ENCODE results near the gene SMARCB1. TPM values are rescaled to one million over a fixed set of nuclear protein-coding genes. Genes with fewer than 3 reads are reported as not detected.

Gene SMARCB1
- total and polyA plus RNA-seq, 4 donors, result 39.2 to 69.6 (median 47.8) TPM

DNA sequence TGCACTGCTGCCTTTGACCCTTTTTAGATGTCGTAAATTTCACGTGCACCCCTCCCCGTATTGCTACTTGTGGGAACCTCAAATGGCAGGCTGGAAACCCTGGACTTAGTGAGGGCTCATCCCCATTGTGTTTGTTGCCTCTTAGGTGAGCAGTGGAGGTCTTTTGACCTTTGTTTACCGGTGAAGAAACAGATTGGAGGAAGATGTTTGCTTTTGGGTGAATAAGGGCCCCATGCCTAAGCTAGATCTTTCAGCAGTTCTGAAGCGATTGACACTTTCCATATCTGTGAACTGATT lies 782 bp downstream of the SMARCB1 start:
- WGBS, 2 donors, result 3 to 6% methylated on average over 5 of the region's 5 CpGs
- ATAC-seq (ENCODE audit: insufficient read depth, low FRiP score), result no peak
- Histone ChIP-seq H3K9ac (ENCODE audit: insufficient read depth in 1 of 2, low read length in 2 of 2) (peak overlapping the region; percentile 80 to 90), H3K27me3 (ENCODE audit: control insufficient read depth in 3 of 3, insufficient read depth in 3 of 3, low read length in 2 of 3) (no peaks in the 10 kb centered on the region), H3K9me3 (ENCODE audit: control insufficient read depth in 4 of 4, insufficient read depth in 3 of 4, low read length in 3 of 4) (no peaks in the 10 kb centered on the region), H3K36me3 (ENCODE audit: control insufficient read depth in 4 of 4, insufficient read depth in 4 of 4, low read length in 4 of 4) (peaks cover 0 to 16% (median 12%) of the 10 kb centered on the region in 4 donors), H3K4me3 (peak overlapping the region; percentile 94), H3K27ac (ENCODE audit: low read depth in 1 of 2, low read length in 1 of 2) (peak overlapping the region; percentile 74 to 100), H3K4me1 (ENCODE audit: control insufficient read depth in 5 of 5, insufficient read depth in 5 of 5, low read length in 5 of 5) (peaks cover 0 to 38% (median 9%) of the 10 kb centered on the region in 5 donors)
- DNase-seq, result no peak
- TF ChIP-seq CTCF (IDR thresholded peaks at IDR 0.05; ENCODE audit: control extremely low read depth, extremely low read depth), result no peak

DNA sequence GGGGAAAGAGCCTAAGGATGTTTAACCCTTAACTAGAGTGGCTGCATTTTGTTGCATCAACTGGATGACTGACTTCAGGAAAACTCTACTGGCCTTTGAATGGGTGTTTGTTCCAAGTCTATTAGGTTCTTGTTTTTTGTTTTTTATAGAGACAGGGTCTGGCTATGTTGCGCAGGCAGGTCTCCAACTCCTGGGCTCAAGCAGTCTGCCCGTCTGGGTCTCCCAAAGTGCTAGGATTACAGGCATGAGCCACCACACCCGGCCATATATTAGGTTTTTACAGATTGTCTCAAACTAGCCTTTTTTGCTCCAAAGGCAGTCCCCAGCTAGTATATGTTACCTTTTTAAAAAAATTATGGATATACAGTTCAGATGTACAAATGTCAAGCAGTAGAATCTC lies 1.1 kb downstream of the SMARCB1 start:
- no peaks in the 10 kb centered on the region for H3K27me3 ChIP-seq (ENCODE audit: control insufficient read depth in 3 of 3, insufficient read depth in 3 of 3, low read length in 2 of 3)
- peaks cover 2 to 16% (median 14%) of the 10 kb centered on the region in 4 donors for H3K36me3 ChIP-seq (ENCODE audit: control insufficient read depth in 4 of 4, insufficient read depth in 4 of 4, low read length in 4 of 4)
- H3K9me3 ChIP-seq (ENCODE audit: control insufficient read depth in 4 of 4, insufficient read depth in 3 of 4, low read length in 3 of 4), result no peaks in the 10 kb centered on the region
- H3K27ac ChIP-seq (ENCODE audit: low read depth in 1 of 2, low read length in 1 of 2), result peak overlapping the region in 1 of 2 donors; percentile 100
- ATAC-seq (ENCODE audit: insufficient read depth, low FRiP score) (no peak), DNase-seq (no peak)
- H3K9ac ChIP-seq (ENCODE audit: insufficient read depth in 1 of 2, low read length in 2 of 2), result peak overlapping the region; percentile 80 to 90
- TF ChIP-seq CTCF (IDR thresholded peaks at IDR 0.05; ENCODE audit: control extremely low read depth, extremely low read depth), result no peak
- H3K4me3 ChIP-seq, result peak overlapping the region; percentile 94
- WGBS, 2 donors, result 63 to 82% methylated on average over 3 of the region's 3 CpGs
- peaks cover 0 to 38% (median 9%) of the 10 kb centered on the region in 5 donors for H3K4me1 ChIP-seq (ENCODE audit: control insufficient read depth in 5 of 5, insufficient read depth in 5 of 5, low read length in 5 of 5)

GRCh38 chr22:23789121-23789520 lies 2.4 kb downstream of the SMARCB1 start:
- DNase-seq, result no peak
- Histone ChIP-seq H3K4me3 (no peak overlapping the region), H3K27ac (ENCODE audit: low read depth in 1 of 2, low read length in 1 of 2) (no peak overlapping the region), H3K36me3 (ENCODE audit: control insufficient read depth in 4 of 4, insufficient read depth in 4 of 4, low read length in 4 of 4) (peaks cover 10 to 26% (median 20%) of the 10 kb centered on the region in 4 donors), H3K27me3 (ENCODE audit: control insufficient read depth in 3 of 3, insufficient read depth in 3 of 3, low read length in 2 of 3) (no peaks in the 10 kb centered on the region), H3K9ac (ENCODE audit: insufficient read depth in 1 of 2, low read length in 2 of 2) (no peak overlapping the region), H3K9me3 (ENCODE audit: control insufficient read depth in 4 of 4, insufficient read depth in 3 of 4, low read length in 3 of 4) (no peaks in the 10 kb centered on the region), H3K4me1 (ENCODE audit: control insufficient read depth in 5 of 5, insufficient read depth in 5 of 5, low read length in 5 of 5) (peaks cover 0 to 38% (median 9%) of the 10 kb centered on the region in 5 donors)
- WGBS, 2 donors, result 83% methylated on average over 4 of the region's 4 CpGs
- no peak for TF ChIP-seq CTCF (IDR thresholded peaks at IDR 0.05; ENCODE audit: control extremely low read depth, extremely low read depth)
- no peak for ATAC-seq (ENCODE audit: insufficient read depth, low FRiP score)

DNA sequence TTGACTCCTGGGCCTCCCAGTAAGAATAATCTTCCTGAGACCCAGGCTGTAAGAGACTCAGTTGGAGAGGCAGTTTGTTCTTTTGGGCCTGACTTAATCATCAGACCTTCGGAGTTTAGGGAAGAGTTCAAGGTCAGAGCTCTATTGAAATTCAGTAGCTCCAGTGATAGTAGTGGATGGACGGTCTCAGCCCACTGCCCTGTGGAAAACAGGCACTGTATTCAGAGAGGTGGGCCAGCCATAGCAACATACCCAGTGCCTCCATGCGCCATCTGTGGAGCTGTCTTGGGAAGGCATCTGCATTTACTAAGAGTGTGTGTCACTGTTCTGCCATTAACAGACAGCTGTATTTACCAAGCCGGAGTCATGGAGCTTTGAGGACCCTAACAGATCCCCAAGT lies 2.9 kb downstream of the SMARCB1 start:
- no peak for DNase-seq
- 91 to 92% methylated on average over 4 of the region's 4 CpGs for WGBS, 2 donors
- Histone ChIP-seq H3K36me3 (ENCODE audit: control insufficient read depth in 4 of 4, insufficient read depth in 4 of 4, low read length in 4 of 4) (peaks cover 14 to 26% (median 25%) of the 10 kb centered on the region in 4 donors), H3K27me3 (ENCODE audit: control insufficient read depth in 3 of 3, insufficient read depth in 3 of 3, low read length in 2 of 3) (no peaks in the 10 kb centered on the region), H3K4me1 (ENCODE audit: control insufficient read depth in 5 of 5, insufficient read depth in 5 of 5, low read length in 5 of 5) (peaks cover 0 to 38% (median 9%) of the 10 kb centered on the region in 5 donors), H3K9ac (ENCODE audit: insufficient read depth in 1 of 2, low read length in 2 of 2) (no peak overlapping the region), H3K9me3 (ENCODE audit: control insufficient read depth in 4 of 4, insufficient read depth in 3 of 4, low read length in 3 of 4) (no peaks in the 10 kb centered on the region), H3K27ac (ENCODE audit: low read depth in 1 of 2, low read length in 1 of 2) (peak overlapping the region in 1 of 2 donors; percentile 59), H3K4me3 (no peak overlapping the region)
- no peak for TF ChIP-seq CTCF (IDR thresholded peaks at IDR 0.05; ENCODE audit: control extremely low read depth, extremely low read depth)
- ATAC-seq (ENCODE audit: insufficient read depth, low FRiP score), result no peak

Data from lung (tissue), 12 donors.